GM12878 (cell line): ENCODE data around the gene CHRM1.

Source experiments
- CHD4 ChIP-seq: fragments of 200-600 bp; sonication (generic); IDR thresholded peaks from 2 replicates; pipeline ENCODE4 v1.6.1; 2016; ENCODE audit warnings: mild to moderate bottlenecking
- CTCF ChIP-seq, 3 experiments: IDR thresholded peaks in 2 of 3; conservative IDR thresholded peaks in 1 of 3; 2 replicates each; pipeline ENCODE4 v1.5.1; 2011; ENCODE audit warnings: low read depth in 3 of 3, low read length in 3 of 3, mild to moderate bottlenecking in 3 of 3, control low read depth in 2 of 3, moderate library complexity in 2 of 3, inconsistent platforms in 1 of 3, mixed read lengths in 1 of 3; ENCODE audit not compliant: control insufficient read depth in 2 of 3, insufficient read depth in 1 of 3; ENCODE audit errors: extremely low read depth in 1 of 3
- KLF5 ChIP-seq: fragments of 450-650 bp; IDR thresholded peaks from 2 replicates; pipeline ENCODE4 v1.6.1; 2014; ENCODE audit warnings: mild to moderate bottlenecking; ENCODE audit not compliant: partially characterized antibody
- TF ChIP-seq, protein P1 (sequence below): fragments of 450-650 bp; IDR thresholded peaks from 2 replicates; pipeline ENCODE4 v1.6.1; 2016; ENCODE audit warnings: mild to moderate bottlenecking, moderate library complexity, borderline replicate concordance

GRCh38 chr11:62914416-62914815 lies 6.7 kb downstream of the CHRM1 start:
- TF ChIP-seq CTCF (IDR thresholded peaks at IDR 0.05 in 2 of 3, conservative IDR thresholded peaks at IDR 0.05 in 1 of 3; ENCODE audit: control insufficient read depth in 2 of 3, extremely low read depth in 1 of 3, insufficient read depth in 1 of 3, low read depth in 3 of 3, low read length in 3 of 3) (no peak), CHD4 (no peak), KLF5 (no peak)
- TF ChIP-seq, protein P1, sequence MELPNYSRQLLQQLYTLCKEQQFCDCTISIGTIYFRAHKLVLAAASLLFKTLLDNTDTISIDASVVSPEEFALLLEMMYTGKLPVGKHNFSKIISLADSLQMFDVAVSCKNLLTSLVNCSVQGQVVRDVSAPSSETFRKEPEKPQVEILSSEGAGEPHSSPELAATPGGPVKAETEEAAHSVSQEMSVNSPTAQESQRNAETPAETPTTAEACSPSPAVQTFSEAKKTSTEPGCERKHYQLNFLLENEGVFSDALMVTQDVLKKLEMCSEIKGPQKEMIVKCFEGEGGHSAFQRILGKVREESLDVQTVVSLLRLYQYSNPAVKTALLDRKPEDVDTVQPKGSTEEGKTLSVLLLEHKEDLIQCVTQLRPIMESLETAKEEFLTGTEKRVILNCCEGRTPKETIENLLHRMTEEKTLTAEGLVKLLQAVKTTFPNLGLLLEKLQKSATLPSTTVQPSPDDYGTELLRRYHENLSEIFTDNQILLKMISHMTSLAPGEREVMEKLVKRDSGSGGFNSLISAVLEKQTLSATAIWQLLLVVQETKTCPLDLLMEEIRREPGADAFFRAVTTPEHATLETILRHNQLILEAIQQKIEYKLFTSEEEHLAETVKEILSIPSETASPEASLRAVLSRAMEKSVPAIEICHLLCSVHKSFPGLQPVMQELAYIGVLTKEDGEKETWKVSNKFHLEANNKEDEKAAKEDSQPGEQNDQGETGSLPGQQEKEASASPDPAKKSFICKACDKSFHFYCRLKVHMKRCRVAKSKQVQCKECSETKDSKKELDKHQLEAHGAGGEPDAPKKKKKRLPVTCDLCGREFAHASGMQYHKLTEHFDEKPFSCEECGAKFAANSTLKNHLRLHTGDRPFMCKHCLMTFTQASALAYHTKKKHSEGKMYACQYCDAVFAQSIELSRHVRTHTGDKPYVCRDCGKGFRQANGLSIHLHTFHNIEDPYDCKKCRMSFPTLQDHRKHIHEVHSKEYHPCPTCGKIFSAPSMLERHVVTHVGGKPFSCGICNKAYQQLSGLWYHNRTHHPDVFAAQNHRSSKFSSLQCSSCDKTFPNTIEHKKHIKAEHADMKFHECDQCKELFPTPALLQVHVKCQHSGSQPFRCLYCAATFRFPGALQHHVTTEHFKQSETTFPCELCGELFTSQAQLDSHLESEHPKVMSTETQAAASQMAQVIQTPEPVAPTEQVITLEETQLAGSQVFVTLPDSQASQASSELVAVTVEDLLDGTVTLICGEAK, result no peak
